Adrenal gland (tissue), 12 donors: ENCODE data around the gene KCTD10. TPM values are rescaled to one million over a fixed set of nuclear protein-coding genes. Genes with fewer than 3 reads are reported as not detected.

Experiments
- DNase-seq, 7 donors: peaks; one replicate each; pipeline ENCODE4 v3.0.0-alpha.2; 2019 to 2020
- H3K27ac ChIP-seq, 5 donors: fragments of 200-600 bp; sonication (generic) in 4 of 5; 1 replicate in 3 of 5; 2 replicates in 2 of 5; pipeline versions ENCODE4 v1.5.1 to v1.8.0; 2016 to 2020; ENCODE audit warnings: mild to moderate bottlenecking in 1 of 5
- H3K27me3 ChIP-seq: fragments of 200-600 bp; 2 replicates; pipeline ENCODE4 v1.8.0; 2021
- H3K36me3 ChIP-seq, 2 donors: fragments of 200-600 bp; replicated peaks in 1 of 2; 1 replicate in 1 of 2; 2 replicates in 1 of 2; pipeline versions ENCODE4 v1.5.1 to v1.8.0; 2018 to 2022
- H3K4me1 ChIP-seq, 2 donors: fragments of 200-600 bp; replicated peaks in 1 of 2; 1 replicate in 1 of 2; 2 replicates in 1 of 2; pipeline versions ENCODE4 v1.5.1 to v1.8.0; 2018 to 2021
- H3K4me3 ChIP-seq, 4 donors: fragments of 200-600 bp; sonication (generic) in 3 of 4; one replicate each; pipeline ENCODE4 v1.5.1; 2016 to 2018
- H3K9me3 ChIP-seq, 3 donors: fragments of 200-600 bp; sonication (generic) in 1 of 3; replicated peaks in 1 of 3; 1 replicate in 2 of 3; 2 replicates in 1 of 3; pipeline versions ENCODE4 v1.5.1 to v1.8.0; 2016 to 2021
- POLR2A ChIP-seq, 2 donors: fragments of 450-650 bp; IDR thresholded peaks; one replicate each; pipeline ENCODE4 v1.6.1; 2017; ENCODE audit warnings: antibody characterized with exemption in 2 of 2, mild to moderate bottlenecking in 2 of 2, moderate library complexity in 1 of 2
- WGBS, 4 donors: extraction: QIAGEN DNeasy Blood & Tissue Kit in 2 of 4; methylation state at CpG; one replicate each; pipeline versions ENCODE4 v1.1.5 to v1.1.7; 2013 to 2017; 5-methylcytosine and 5-hydroxymethylcytosine counted together
- intact Hi-C, 2 donors: fragments of 100-400 bp; cut with DNase I; formaldehyde crosslinking; loops; one replicate each; pipeline versions ENCODE4 v1.14.1 to v1.15.0; 2022 to 2023
- polyA plus RNA-seq, 3 donors: library from polyadenylated mRNA; stranded (reverse); fragments of 200-250 nt in 2 of 3; fragments of 350-450 nt in 1 of 3; fragmentation: Illumina TruSeq in 1 of 3; extraction: RNeasy Lipid Tissue Mini Kit (QIAGEN cat#74804) in 1 of 3; gene quantifications; one replicate each; pipeline ENCODE4 v1.2.3, GENCODE V29; 2013 to 2014
- total RNA-seq, 9 donors: library from RNA; depleted of rRNA in 4 of 9; stranded (reverse); fragments of >200 nt in 4 of 9; fragments of 120-200 nt in 1 of 9; fragmentation: NEBNext Ultra II Directional in 1 of 9; extraction: Animal tissue kit (Norgen Biotek cat#: 25700) in 1 of 9; gene quantifications; one replicate each; pipeline versions ENCODE4 v1.1.0 to v1.2.4, GENCODE V29; 2013 to 2023
- TF ChIP-seq, protein P1 (sequence below), 6 experiments: fragments of 450-650 bp in 4 of 6; fragments of 200-600 bp in 2 of 6; sonication (generic) in 1 of 6; IDR thresholded peaks; 1 replicate in 5 of 6; 2 replicates in 1 of 6; pipeline versions ENCODE4 v1.5.1 to v1.8.0; 2016 to 2021; ENCODE audit warnings: antibody characterized with exemption in 6 of 6, mild to moderate bottlenecking in 2 of 6, moderate library complexity in 1 of 6
- donor health status: healthy with polysubstance abuse.
- donor health status: Bipolar disorder and iron deficiency.
- donor health status: DM: yes; HTN: yes; CAD: no.
- donor health status: DM: no; HTN: no; CAD: no.
- donor health status: DM: no; HTN: no; CAD: no.
- donor health status: DM: yes; HTN: yes; CAD: no.

Gene KCTD10
- total and polyA plus RNA-seq, 12 donors, result 21.6 to 77.8 (median 56.1) TPM

DNA sequence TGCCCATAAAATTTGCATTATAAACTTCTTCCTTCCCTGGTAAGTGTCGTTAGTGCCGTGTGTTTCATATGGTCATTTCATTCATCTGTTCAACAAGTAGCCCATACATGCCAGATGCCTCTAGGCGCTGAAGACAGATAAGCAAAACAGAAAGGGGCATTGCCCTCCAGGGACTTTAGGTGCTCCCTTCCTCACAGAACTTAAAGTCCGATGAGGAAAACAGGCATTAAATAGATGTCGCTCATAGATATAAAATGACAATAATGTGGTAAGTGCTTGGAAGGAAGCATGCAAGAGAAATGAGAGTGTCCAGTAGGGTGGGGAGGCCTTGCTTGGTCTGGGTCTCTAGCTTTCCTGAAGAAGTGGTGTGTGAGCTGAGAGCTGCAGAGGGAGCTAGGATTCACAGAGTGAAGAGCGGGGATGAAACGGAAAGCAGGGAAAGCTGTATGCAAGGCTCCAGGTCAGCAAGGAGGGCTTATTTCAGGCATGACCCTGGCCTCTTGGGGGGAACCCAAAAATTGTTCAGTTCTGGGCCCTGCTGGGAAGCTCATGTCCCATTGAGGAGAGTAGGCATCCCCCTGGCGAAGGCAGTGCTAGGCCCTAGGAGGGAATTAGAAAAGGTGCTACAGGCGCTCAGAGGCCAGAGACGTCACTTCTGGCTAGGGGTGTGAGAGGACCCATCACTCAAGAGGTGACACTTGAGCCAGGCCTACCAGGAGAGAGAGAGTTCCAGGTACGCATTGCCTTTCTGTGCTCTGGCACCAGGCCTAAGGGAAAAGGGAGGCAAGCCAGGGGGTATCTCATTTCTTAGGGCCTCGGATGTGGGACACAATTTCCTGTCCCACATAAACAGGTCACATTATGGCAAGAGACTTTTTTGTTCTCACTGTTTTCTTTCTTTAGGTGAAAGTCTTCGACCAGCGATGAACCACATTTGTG lies 12.2 kb upstream of the KCTD10 start:
- TF ChIP-seq, protein P1, sequence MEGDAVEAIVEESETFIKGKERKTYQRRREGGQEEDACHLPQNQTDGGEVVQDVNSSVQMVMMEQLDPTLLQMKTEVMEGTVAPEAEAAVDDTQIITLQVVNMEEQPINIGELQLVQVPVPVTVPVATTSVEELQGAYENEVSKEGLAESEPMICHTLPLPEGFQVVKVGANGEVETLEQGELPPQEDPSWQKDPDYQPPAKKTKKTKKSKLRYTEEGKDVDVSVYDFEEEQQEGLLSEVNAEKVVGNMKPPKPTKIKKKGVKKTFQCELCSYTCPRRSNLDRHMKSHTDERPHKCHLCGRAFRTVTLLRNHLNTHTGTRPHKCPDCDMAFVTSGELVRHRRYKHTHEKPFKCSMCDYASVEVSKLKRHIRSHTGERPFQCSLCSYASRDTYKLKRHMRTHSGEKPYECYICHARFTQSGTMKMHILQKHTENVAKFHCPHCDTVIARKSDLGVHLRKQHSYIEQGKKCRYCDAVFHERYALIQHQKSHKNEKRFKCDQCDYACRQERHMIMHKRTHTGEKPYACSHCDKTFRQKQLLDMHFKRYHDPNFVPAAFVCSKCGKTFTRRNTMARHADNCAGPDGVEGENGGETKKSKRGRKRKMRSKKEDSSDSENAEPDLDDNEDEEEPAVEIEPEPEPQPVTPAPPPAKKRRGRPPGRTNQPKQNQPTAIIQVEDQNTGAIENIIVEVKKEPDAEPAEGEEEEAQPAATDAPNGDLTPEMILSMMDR (IDR thresholded peaks at IDR 0.05), result no peak
- no peak for TF ChIP-seq POLR2A (IDR thresholded peaks at IDR 0.05)
- Histone ChIP-seq H3K36me3 (peaks cover 0 to 88% of the 10 kb centered on the region in 2 donors), H3K27ac (no peak overlapping the region), H3K4me3 (no peak overlapping the region), H3K4me1 (no peaks in the 10 kb centered on the region), H3K27me3 (no peaks in the 10 kb centered on the region), H3K9me3 (no peaks in the 10 kb centered on the region)
- intact Hi-C loops, result no loop called here
- WGBS, 4 donors, result 89 to 94% (median 92%) methylated on average over 14 of the region's 14 CpGs
- DNase-seq, result peak in 1 of 7 donors; percentile 23

- intact Hi-C loops, result no loop called here
- WGBS, 4 donors, result 90 to 97% (median 92%) methylated on average over 7 of the region's 7 CpGs
- peak in 1 of 7 donors; percentile 4 for DNase-seq
Measured at GRCh38 chr12:109488051-109488665, 11.1 kb upstream of the KCTD10 start.

DNA sequence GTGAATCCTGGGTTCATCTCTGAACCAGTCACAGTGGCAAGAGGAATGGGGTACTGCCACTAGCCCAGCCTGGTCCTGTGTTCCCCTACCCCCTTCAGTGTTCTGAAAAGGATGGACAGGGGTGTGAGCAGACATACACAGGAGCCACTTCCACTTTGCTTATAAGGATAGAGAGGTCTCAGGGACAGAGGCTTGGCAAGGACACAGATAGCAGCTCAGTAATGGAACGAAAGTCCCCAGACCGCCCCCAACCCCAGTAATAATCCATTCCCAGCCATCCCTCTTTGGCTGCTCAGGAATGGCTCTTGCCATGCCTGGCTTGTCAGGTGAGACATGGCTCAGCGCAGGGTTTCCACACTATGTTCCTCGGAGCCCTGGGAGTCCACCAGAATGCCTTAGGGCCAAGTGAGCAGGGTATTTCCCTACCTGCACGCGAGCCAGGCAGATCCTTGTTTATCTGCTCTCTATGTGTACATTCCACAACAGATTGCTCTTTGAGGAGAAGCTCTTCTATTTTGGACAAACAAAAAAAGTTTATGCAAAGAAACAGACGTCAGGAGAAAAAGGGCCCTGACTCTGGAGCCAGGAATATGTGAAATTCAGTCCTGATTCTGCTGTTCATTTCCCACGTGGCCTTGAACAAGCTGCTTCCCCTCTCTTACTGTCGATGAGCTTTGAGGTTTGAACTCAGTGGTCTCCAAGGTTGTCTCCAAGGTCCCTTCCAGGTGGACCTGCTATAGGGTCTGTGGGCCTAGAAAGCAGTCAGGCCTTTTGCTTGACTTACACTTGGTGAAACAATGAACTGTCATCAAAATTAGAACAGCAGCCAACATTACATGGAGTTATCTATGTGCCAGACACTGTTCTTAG lies 10.3 kb upstream of the KCTD10 start:
- no peak for TF ChIP-seq POLR2A (IDR thresholded peaks at IDR 0.05)
- TF ChIP-seq, protein P1 (IDR thresholded peaks at IDR 0.05), result no peak
- Histone ChIP-seq H3K36me3 (peaks cover 0 to 92% of the 10 kb centered on the region in 2 donors), H3K4me1 (no peaks in the 10 kb centered on the region), H3K27ac (no peak overlapping the region), H3K27me3 (no peaks in the 10 kb centered on the region), H3K9me3 (no peaks in the 10 kb centered on the region), H3K4me3 (no peak overlapping the region)
- DNase-seq, result peak in 1 of 7 donors; percentile 41
- intact Hi-C loops, result no loop called here
- 83 to 85% (median 84%) methylated on average over 9 of the region's 9 CpGs for WGBS, 4 donors

More at GRCh38 chr12:109488051-109488665, 11.1 kb upstream of the KCTD10 start:
- Histone ChIP-seq H3K36me3 (peaks cover 0 to 98% of the 10 kb centered on the region in 2 donors), H3K27me3 (no peaks in the 10 kb centered on the region), H3K4me3 (no peak overlapping the region), H3K27ac (no peak overlapping the region), H3K9me3 (no peaks in the 10 kb centered on the region), H3K4me1 (no peaks in the 10 kb centered on the region)
- TF ChIP-seq POLR2A (IDR thresholded peaks at IDR 0.05), result no peak
- TF ChIP-seq, protein P1 (IDR thresholded peaks at IDR 0.05), result no peak
